VCaP (cell line): ENCODE results near the gene PPP1R9B.

Source experiments
- H3K27ac ChIP-seq: fragments of 450-650 bp; 2 replicates; pipeline ENCODE4 v1.5.1; 2017
- TF ChIP-seq, protein P1 (sequence below): fragments of 450-650 bp; conservative IDR thresholded peaks from 2 replicates; pipeline ENCODE4 v1.5.1; 2017; ENCODE audit warnings: mild to moderate bottlenecking, moderate library complexity

Gene PPP1R9B

DNA sequence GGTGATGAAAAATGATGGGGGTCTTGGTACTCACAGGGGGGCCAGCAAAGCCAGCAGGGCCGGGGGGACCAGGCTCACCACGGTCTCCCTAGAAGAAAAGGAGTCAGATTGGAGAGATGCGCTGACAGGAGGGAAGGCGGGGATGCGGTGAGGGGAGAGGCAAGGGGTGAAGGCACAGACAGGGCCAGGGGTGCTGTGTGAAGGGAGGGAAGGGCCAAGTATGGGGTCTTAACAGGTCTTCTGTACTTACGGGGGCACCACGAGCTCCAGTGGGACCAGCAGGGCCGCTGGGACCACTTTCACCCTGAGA, 39.8 kb upstream of the PPP1R9B start:
- TF ChIP-seq, protein P1, sequence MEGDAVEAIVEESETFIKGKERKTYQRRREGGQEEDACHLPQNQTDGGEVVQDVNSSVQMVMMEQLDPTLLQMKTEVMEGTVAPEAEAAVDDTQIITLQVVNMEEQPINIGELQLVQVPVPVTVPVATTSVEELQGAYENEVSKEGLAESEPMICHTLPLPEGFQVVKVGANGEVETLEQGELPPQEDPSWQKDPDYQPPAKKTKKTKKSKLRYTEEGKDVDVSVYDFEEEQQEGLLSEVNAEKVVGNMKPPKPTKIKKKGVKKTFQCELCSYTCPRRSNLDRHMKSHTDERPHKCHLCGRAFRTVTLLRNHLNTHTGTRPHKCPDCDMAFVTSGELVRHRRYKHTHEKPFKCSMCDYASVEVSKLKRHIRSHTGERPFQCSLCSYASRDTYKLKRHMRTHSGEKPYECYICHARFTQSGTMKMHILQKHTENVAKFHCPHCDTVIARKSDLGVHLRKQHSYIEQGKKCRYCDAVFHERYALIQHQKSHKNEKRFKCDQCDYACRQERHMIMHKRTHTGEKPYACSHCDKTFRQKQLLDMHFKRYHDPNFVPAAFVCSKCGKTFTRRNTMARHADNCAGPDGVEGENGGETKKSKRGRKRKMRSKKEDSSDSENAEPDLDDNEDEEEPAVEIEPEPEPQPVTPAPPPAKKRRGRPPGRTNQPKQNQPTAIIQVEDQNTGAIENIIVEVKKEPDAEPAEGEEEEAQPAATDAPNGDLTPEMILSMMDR = no peak
- H3K27ac ChIP-seq = no peak overlapping the region

DNA sequence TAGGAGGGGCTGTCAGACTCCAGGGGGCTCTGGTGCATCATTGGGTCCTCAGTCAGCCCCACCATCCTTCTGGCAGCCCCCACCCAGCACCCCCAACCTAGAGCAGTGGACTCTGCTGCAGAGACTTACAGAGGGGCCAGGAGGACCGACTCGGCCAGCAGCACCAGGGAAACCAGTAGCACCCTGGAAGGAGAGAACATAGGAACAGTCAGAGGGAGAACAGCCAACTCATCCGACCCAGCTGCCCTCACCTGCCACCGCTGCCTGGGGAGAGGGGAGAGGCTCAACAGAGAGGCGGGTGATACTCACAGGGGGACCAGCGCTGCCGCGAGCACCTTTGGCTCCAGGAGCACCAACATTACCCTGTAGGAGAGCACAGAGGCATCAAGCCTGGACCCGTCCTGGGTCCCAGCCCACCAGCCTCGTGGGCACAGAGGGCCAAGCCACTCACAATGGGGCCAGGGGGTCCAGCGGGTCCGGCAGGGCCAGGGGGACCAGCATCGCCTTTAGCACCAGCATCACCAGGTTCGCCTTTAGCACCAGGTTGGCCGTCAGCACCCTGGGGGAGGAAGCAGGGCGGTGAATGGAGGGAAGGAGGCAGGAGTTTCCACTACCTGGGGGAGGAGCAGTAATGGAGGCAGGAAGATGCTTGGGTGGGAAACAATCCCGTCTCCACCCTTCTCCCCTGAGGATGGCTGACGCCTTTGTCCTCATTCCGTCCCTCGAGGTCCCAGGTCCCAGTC, 39.2 kb upstream of the PPP1R9B start:
- TF ChIP-seq, protein P1 = no peak
- H3K27ac ChIP-seq = no peak overlapping the region

GRCh38 chr17:50188921-50189549, 38.6 kb upstream of the PPP1R9B start:
- TF ChIP-seq, protein P1 = no peak
- no peak overlapping the region for H3K27ac ChIP-seq

- TF ChIP-seq, protein P1 = no peak
- H3K27ac ChIP-seq = no peak overlapping the region
Observed at GRCh38 chr17:50188531-50188920, 38.0 kb upstream of the PPP1R9B start.

DNA sequence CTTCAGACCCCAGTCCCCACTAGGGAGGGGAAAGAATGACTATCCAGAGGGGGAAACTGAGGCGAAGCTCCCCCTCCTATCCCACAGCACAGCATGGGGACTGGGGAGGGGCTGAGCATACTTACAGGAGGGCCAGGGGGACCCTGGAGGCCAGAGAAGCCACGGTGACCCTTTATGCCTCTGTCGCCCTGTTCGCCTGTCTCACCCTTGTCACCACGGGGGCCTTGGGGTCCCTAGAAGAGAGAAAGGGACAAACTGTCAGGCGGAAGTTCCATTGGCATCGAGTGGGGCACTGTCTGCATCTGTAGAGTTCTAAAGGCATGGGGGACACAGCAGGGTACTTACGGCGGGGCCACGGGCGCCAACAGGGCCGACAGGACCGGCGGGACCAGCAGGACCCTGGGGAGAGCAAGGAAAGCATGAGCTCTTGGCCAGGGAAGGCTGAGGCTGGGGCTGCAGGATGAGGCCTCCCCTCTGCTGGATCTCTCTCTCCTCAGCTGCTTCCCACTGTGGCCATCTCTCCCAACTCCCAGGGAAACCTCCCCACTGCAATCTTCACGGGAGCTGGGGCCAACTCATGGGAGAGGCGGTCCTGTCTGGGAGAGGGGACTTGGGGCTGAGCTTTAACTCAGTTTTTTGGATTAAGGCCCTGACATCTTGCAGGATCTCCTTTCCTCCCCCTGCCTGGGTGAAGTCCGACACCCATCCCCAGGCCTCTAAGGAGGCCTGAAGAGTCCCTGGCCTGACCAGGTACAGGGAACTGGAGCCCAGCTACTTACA, 37.5 kb upstream of the PPP1R9B start:
- TF ChIP-seq, protein P1 = no peak
- no peak overlapping the region for H3K27ac ChIP-seq

- TF ChIP-seq, protein P1 = no peak
- H3K27ac ChIP-seq = no peak overlapping the region
Observed at GRCh38 chr17:50187394-50187725, 36.9 kb upstream of the PPP1R9B start.

- no peak overlapping the region for H3K27ac ChIP-seq
- TF ChIP-seq, protein P1 = no peak
Observed at GRCh38 chr17:50186661-50187393, 36.4 kb upstream of the PPP1R9B start.
